ENCODE data around the gene HK3. TPM values are rescaled to one million over a fixed set of nuclear protein-coding genes. Genes with fewer than 3 reads are reported as not detected.

The HK3 gene
- total RNA-seq, 1 donor: not detected

DNA sequence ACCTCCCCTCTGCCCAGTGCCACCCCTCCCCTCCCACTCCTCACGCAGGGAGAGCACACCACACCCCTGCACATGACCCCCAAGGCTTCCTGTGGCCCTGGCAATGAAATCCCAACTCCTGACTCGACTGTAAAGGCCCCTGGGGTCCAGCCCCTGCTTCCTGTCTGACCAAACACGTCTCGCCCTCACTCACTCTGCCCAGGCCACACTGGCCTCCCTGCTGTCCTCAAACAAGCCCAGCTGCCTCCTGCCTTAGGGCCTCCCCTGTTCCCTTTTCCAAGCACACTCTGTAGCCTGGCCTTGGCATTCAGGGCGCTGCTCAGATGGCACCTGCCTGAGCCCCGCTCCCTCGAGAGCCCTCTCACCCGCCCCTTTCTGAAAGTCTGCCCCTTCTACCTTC is 42.4 kb downstream of the HK3 start:
- DNase-seq (ENCODE audit: low read depth): no peak
- no peak overlapping the region for H3K4me3 ChIP-seq (ENCODE audit: low read depth, low read length)
- TF ChIP-seq, protein P1, sequence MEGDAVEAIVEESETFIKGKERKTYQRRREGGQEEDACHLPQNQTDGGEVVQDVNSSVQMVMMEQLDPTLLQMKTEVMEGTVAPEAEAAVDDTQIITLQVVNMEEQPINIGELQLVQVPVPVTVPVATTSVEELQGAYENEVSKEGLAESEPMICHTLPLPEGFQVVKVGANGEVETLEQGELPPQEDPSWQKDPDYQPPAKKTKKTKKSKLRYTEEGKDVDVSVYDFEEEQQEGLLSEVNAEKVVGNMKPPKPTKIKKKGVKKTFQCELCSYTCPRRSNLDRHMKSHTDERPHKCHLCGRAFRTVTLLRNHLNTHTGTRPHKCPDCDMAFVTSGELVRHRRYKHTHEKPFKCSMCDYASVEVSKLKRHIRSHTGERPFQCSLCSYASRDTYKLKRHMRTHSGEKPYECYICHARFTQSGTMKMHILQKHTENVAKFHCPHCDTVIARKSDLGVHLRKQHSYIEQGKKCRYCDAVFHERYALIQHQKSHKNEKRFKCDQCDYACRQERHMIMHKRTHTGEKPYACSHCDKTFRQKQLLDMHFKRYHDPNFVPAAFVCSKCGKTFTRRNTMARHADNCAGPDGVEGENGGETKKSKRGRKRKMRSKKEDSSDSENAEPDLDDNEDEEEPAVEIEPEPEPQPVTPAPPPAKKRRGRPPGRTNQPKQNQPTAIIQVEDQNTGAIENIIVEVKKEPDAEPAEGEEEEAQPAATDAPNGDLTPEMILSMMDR (IDR thresholded peaks at IDR 0.05; ENCODE audit: insufficient read depth, low read depth, low read length): no peak

DNA sequence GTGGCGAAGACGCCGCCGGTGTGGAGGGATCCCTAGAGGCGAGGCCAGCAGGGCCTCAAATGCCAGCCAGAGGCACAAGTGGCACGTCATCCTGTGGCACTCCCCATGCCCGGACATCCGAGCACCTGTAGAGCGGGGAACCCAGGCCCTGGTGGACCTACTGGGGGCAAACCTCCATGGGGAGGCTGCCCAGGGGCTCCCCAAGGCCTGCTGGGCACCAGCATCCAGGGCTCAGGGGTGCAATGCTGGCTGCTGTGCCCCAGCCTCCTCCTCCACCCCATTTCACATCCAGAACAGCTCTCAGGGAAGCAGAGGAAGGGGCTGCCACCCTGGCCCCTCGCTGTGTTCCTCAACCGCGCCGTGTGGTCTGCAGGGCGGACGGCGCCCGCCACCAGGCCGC is 43.5 kb downstream of the HK3 start:
- no peak for DNase-seq (ENCODE audit: low read depth)
- no peak overlapping the region for H3K4me3 ChIP-seq (ENCODE audit: low read depth, low read length)
- TF ChIP-seq, protein P1 (IDR thresholded peaks at IDR 0.05; ENCODE audit: insufficient read depth, low read depth, low read length): no peak

- no peak overlapping the region for H3K4me3 ChIP-seq (ENCODE audit: low read depth, low read length)
- TF ChIP-seq, protein P1 (IDR thresholded peaks at IDR 0.05; ENCODE audit: insufficient read depth, low read depth, low read length): no peak
- DNase-seq (ENCODE audit: low read depth): no peak
Observed at GRCh38 chr5:176854164-176854563, 45.0 kb downstream of the HK3 start.

DNA sequence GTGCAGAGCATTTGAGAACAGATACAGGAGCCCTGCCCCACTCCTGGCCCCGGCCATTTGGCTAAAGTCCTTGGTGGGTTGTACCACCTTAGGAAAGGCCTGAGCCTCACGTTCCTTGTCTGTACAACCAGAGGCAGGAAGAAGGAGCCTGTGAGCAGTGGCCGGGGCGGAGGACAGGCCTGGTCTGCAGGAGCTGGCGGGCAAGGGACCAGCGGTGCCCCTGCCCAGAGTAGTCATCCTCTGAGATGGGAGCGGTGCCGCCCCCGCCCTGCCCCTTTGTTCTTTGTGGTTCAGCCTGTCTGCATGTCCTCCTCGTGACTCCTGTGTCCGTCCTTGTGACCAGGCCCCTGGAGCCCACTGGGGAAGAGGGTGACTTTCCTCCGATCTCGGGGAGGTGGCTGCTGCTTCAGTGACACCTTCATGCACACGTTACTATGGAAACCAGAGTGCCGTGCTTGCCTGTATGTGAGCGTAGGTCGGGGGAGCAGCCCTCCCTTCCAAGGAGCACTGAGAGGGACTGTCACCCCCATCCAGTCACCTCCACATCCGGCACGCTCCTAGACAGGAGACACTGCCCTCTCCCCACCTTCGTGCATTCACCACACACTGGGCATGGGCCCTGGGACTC is 45.9 kb downstream of the HK3 start:
- H3K4me3 ChIP-seq (ENCODE audit: low read depth, low read length): no peak overlapping the region
- DNase-seq (ENCODE audit: low read depth): no peak
- TF ChIP-seq, protein P1 (IDR thresholded peaks at IDR 0.05; ENCODE audit: insufficient read depth, low read depth, low read length): no peak

- TF ChIP-seq, protein P1 (IDR thresholded peaks at IDR 0.05; ENCODE audit: insufficient read depth, low read depth, low read length): no peak
- no peak overlapping the region for H3K4me3 ChIP-seq (ENCODE audit: low read depth, low read length)
- no peak for DNase-seq (ENCODE audit: low read depth)
Observed at GRCh38 chr5:176851871-176852658, 47.1 kb downstream of the HK3 start.

DNA sequence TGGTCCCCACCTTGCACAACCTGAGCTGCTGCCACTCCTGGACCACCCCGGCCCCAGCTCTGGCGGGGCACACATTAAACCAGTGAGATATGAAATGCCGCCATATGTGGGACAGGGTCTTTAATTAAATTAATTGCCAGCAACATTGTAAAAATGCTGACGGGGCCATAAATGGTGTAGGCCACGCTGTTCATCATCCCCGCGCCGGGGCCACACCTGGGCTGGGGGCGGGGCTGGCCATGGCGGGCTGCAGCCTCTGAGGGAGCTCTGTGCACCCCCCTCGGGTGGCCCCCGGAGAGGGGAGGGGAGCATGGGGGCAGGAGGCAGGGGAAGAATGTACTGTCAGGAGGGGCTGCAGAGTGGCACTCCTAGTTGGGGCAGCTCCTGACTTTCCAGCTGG is 47.8 kb downstream of the HK3 start:
- TF ChIP-seq, protein P1 (IDR thresholded peaks at IDR 0.05; ENCODE audit: insufficient read depth, low read depth, low read length): no peak
- H3K4me3 ChIP-seq (ENCODE audit: low read depth, low read length): no peak overlapping the region
- no peak for DNase-seq (ENCODE audit: low read depth)

Measured in fibroblast of villous mesenchyme (primary cell).